SIG-M5 treated with dmso at 0.1 percent for 504 hours (cell line): ENCODE results near the gene ZNF530.

Experiments used
- DNase-seq: peaks from one replicate; lab custom pipeline; 2025; ENCODE audit not compliant: unreplicated experiment; lab: John Stamatoyannopoulos, UW

ZNF530 gene

GRCh38 chr19:57599761-57600383, at the start of gene ZNF530:
TSS of gene ZNF530 (plus strand) at chr19:57599885. CDS start at chr19:57604346, 4,461 bp downstream.
- DNase-seq = peak; percentile 78

GRCh38 chr19:57552432-57552831, 47.3 kb upstream of the ZNF530 start:
- DNase-seq = no peak

GRCh38 chr19:57557659-57558058, 42.0 kb upstream of the ZNF530 start:
- DNase-seq = no peak

- DNase-seq = no peak
These were observed 41.2 kb upstream of the ZNF530 start for GRCh38 chr19:57558525-57558924.

GRCh38 chr19:57559008-57559403, 40.7 kb upstream of the ZNF530 start:
- DNase-seq = no peak

- DNase-seq = peak; percentile 57
These were observed 40.2 kb upstream of the ZNF530 start, which contains the start of gene ZNF550 for GRCh38 chr19:57559404-57560025. TSS of gene ZNF550 (minus strand) at chr19:57559863. CDS start at chr19:57559682, 181 bp downstream.

GRCh38 chr19:57560049-57560491, 39.6 kb upstream of the ZNF530 start:
- no peak for DNase-seq

GRCh38 chr19:57563547-57563946, 36.1 kb upstream of the ZNF530 start:
- DNase-seq = no peak

- no peak for DNase-seq
These were observed 33.1 kb upstream of the ZNF530 start for GRCh38 chr19:57566396-57567265.

- no peak for DNase-seq
These were observed 29.0 kb upstream of the ZNF530 start for GRCh38 chr19:57570707-57571106.

- DNase-seq = no peak
These were observed 27.2 kb upstream of the ZNF530 start for GRCh38 chr19:57572415-57572947.

- no peak for DNase-seq
These were observed 23.0 kb upstream of the ZNF530 start for GRCh38 chr19:57576661-57577060.

GRCh38 chr19:57578487-57579205, 21.0 kb upstream of the ZNF530 start, which contains the start of gene ZNF416:
TSS of gene ZNF416 (minus strand) at chr19:57578911. CDS start at chr19:57578704, 207 bp downstream.
- DNase-seq = peak; percentile 97

GRCh38 chr19:57583104-57583520, 16.6 kb upstream of the ZNF530 start:
- DNase-seq = no peak

GRCh38 chr19:57583521-57584416, 15.9 kb upstream of the ZNF530 start, which contains the start of gene ZIK1:
TSS of gene ZIK1 (plus strand) at chr19:57584145. CDS start at chr19:57584357, 212 bp downstream.
- DNase-seq = no peak

- DNase-seq = no peak
These were observed 12.2 kb upstream of the ZNF530 start for GRCh38 chr19:57587529-57587928.

GRCh38 chr19:57599377-57599760, 316 bp upstream of the ZNF530 start:
- no peak for DNase-seq

- no peak for DNase-seq
These were observed 7.2 kb downstream of the ZNF530 start for GRCh38 chr19:57606931-57607330.

- DNase-seq = no peak
These were observed 11.4 kb downstream of the ZNF530 start for GRCh38 chr19:57611113-57611512.
